Activated CD4-positive, alpha-beta T cell treated with anti-CD3 and anti-CD28 coated beads for 1 hour (primary cell): ENCODE measurements around the gene CTAGE8.
"Not testable (repeated sequence)": the region's sequence is repeated elsewhere in the genome, so short reads cannot be mapped to it uniquely, and the experiment has no call there.

Experiments used
- DNase-seq: peaks from one replicate; pipeline ENCODE4 v3.0.0-alpha.2; 2020

The CTAGE8 gene, protein sequence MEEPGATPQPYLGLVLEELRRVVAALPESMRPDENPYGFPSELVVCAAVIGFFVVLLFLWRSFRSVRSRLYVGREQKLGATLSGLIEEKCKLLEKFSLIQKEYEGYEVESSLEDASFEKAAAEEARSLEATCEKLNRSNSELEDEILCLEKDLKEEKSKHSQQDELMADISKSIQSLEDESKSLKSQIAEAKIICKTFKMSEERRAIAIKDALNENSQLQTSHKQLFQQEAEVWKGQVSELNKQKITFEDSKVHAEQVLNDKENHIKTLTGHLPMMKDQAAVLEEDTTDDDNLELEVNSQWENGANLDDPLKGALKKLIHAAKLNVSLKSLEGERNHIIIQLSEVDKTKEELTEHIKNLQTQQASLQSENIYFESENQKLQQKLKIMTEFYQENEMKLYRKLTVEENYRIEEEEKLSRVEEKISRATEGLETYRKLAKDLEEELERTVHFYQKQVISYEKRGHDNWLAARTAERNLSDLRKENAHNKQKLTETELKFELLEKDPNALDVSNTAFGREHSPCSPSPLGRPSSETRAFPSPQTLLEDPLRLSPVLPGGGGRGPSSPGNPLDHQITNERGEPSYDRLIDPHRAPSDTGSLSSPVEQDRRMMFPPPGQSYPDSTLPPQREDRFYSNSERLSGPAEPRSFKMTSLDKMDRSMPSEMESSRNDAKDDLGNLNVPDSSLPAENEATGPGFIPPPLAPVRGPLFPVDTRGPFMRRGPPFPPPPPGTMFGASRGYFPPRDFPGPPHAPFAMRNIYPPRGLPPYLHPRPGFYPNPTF

DNA sequence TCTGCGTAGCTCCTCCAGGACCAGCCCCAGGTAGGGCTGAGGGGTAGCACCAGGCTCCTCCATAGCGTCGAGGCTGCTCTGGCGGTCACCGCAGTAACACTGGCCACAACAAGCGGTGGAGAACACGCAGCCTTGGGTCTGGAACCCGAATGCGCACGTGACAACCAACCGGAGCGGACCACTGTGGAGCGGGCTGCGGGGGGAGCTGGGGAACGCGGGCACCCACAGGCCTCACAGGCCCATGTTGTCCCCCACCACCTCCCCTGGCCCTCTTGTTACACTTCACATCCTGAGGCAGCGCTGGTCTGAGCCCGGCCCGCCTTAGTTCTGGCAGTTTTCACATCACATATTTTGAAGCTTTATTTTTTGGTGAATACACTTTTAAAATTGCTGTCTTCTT is at the start of gene CTAGE8:
Gene CTAGE8, minus strand, starts transcription at position 101 of the 400 bp plus-strand sequence. Its CDS starts 38 bp downstream, at position 63.
- not testable (repeated sequence) for DNase-seq

- not testable (repeated sequence) for DNase-seq
Observed at GRCh38 chr7:144317537-144317936, 48.4 kb upstream of the CTAGE8 start.

GRCh38 chr7:144311872-144312469 is 42.9 kb upstream of the CTAGE8 start, which contains the start of gene OR2A1:
Gene OR2A1, plus strand, starts transcription at chr7:144312419. Its CDS starts 5,706 bp downstream, at chr7:144318125.
- not testable (repeated sequence) for DNase-seq

DNA sequence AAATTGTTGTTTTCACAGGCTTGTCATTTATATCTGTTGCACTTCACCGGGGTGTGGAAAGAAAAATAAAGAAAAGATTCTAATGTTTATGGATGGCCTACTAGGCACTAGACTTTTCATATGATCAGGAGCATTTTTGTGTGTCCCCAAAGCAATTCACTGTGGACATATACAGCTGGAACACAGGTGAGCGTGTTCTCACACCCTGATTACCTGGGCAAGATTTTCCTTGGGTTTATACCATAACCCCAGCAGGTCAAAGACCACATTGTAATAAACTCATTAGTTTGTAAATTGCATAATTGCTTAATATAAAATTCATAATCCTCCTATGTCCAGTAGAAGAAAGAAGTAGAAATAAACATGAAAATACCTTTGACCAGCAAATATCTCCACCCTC is 42.1 kb upstream of the CTAGE8 start:
- not testable (repeated sequence) for DNase-seq

GRCh38 chr7:144309702-144310101 is 40.6 kb upstream of the CTAGE8 start:
- DNase-seq = not testable (repeated sequence)

DNA sequence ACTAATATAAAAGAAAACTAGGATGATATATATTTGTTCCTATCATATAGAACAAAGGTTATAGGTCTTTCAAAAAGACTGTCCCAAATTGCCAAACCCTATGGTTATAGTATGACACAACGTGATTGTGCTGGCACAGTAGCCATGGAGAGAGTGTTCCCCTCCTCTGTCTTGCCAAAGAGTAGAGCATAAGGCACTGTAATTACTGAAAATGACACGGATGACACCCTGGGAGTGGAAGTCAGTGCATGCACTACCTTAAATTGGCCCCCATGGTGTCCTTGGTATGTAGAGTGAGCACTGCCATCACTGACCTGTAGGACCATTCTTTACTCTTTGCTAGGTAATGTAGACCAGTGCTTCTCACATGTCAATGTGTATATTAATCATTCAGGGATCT is 36.1 kb upstream of the CTAGE8 start:
- not testable (repeated sequence) for DNase-seq

DNA sequence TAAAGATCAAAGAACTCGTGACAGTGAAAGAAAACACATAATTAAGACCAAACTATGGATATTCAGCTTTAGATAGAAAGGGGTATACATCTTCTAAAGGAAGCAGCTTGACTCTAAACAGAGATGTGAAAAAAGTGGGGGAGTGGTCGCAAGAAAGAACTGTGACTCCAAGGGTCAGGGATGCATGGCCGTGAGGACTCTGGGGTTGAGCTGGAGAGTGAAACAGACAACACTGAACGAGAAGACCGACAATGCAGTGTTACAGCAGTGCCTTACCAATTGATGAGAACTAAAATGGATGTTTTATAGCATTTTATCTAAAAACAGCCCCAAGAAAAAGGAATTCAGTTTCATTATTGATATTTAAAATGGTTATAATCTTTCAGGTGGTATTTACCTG is 34.5 kb upstream of the CTAGE8 start:
- not testable (repeated sequence) for DNase-seq

DNA sequence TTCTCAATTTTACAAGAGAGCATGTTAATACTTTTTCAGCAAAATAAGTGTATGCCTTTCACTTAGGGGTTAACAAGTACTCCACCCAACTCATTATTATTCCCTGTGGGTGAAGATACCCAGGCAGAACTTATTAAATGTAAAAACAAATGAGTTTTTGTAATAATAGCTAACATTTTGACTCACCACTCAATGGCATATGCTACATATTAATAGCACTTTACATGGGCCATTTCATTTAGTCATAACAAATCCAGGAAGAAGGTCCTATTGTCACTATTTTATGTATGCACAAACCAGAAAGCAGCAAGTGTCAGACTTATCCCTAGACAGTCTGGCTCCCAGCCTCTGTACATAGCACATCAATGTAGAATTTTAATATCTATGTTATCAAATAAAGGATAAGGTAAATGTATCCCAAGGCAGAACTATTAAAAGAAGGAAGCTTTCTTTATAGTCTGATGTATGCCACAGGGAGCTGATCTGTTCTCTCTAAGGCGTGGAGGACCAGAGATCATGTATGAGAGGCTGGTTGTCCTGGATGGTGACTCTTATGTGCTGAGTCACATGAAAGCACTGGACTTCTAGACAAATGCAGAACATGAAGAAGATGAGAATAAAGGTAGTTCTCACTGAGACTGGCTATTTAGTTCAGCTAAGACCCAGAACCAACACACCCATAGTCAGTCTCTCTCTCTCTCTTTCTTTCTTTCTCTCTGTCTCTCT is 33.7 kb upstream of the CTAGE8 start:
- DNase-seq = not testable (repeated sequence)

GRCh38 chr7:144293794-144294499 is 24.9 kb upstream of the CTAGE8 start:
- DNase-seq = not testable (repeated sequence)

DNA sequence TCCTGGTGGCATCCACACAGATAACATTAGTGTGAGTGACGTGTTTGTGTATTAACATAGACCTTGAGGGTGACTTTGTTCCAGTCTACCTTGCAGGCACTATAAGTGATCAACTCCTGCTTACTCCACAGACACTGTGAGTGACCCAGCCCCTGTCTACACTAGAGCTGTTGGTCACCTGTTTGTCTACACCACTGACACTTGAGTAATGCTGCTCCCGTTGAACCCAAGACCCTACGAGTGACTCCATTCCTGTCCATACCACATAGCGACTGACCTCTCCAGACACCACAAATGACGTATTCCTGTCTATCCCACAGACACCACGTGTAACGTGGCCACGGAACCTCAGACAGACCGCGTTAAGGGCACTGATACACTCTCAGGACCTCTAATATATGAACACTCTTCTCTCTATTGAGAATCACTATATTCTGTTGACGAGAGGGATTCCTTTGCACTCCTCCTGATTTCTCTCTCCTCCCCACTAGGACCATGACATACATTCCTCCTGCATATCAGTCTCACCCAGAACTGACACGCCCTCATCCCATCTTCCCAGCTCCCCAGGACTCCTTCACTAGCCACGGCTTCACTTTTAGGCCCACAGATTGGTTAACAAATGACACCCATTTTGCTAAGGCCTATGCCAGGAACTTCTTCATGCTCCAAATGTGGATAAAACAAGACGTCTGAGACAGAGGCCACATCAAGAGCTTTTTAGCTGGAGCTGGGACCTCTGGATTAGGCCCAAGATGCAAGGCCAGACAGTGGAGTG is 23.5 kb upstream of the CTAGE8 start:
- not testable (repeated sequence) for DNase-seq

DNA sequence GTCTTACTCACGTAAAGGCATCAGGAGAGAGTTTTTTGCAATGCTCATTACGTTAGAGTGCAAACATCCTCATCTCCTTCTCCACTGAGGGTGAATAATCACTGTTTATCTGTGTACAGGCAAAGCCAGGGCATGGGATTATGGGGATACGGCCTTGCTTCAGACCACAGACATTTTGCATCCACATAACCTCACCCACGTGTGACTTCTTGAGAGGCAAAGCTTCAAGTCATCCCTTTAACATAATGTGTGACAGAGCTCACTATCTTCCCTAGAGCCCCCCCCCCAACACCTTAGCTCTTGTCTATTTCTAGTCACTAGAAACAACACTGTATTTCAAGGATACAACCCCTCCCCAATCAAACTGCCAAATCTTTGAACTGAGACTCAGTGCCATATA is 22.5 kb upstream of the CTAGE8 start:
- not testable (repeated sequence) for DNase-seq

DNA sequence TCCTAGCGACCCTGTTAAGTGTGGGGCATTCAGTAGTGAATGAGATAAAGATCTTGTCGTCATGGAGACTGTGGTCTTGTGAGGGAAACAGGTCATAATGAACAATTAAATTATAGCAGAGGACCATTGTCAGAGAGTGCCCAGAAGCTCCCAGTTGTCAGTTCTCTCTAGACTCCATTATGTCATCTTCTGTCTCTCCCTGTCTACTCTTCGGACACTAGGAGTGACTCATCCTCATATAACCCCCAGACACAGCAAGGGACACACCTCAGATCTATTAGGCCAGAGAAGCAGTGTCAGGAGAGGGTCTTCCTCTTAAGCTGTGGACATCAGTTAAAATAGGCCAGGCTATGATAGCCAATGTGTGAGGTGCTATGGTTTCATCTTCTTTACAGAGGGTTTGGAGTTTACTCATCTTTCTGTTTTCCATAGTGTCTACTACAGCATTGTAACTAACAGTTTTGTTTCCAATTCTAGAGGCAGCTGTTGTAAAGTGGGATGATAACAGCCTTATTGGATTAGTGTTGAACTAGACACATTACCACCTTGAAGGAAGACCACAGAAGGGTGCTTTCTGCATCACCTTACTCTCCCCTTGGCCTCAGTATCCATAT is 18.2 kb upstream of the CTAGE8 start:
- not testable (repeated sequence) for DNase-seq

DNA sequence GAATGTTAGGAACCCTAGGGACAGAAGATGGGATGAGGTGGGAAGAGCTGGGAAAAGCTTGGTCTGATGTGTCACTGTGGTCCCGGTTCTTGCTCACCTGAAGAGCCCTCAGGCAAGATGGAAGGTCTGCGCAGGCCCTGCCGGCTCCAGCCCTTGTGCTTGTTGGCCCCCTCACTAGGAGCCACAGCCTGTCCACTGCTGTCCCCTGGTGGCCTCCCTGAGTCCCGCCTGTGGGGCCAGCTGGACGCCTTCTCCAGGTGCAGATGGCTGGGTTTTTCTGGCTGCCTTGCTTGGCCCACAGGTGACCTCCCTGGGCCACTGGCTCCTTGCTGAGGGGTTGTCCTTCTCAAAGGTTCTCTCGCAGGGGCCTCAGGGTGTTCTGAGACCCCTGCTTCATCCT is 14.6 kb upstream of the CTAGE8 start:
- not testable (repeated sequence) for DNase-seq

- not testable (repeated sequence) for DNase-seq
Observed at GRCh38 chr7:144282490-144282889, 13.4 kb upstream of the CTAGE8 start.

- DNase-seq = not testable (repeated sequence)
Observed at GRCh38 chr7:144281981-144282380, 12.9 kb upstream of the CTAGE8 start.

DNA sequence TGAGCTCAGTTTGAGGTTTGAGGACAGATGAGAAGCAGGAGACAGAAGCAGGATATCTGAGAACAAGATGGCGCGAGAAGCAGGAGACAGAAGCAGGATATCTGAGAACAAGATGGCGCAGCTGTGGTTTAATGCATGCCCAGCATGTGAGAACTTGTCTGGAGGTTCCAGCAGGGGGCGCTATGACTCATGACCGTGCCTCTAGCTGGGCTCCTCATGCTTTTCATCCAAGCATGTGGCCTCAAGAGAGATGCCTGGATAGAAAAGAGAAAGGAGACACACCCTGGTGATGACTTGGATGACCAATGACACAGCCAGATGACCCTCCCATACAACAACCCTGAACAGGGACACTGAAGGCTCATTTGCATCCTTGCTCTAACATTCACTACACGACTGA is 10.9 kb upstream of the CTAGE8 start:
- not testable (repeated sequence) for DNase-seq

GRCh38 chr7:144275281-144275680 is 6.2 kb upstream of the CTAGE8 start:
- DNase-seq = not testable (repeated sequence)

DNA sequence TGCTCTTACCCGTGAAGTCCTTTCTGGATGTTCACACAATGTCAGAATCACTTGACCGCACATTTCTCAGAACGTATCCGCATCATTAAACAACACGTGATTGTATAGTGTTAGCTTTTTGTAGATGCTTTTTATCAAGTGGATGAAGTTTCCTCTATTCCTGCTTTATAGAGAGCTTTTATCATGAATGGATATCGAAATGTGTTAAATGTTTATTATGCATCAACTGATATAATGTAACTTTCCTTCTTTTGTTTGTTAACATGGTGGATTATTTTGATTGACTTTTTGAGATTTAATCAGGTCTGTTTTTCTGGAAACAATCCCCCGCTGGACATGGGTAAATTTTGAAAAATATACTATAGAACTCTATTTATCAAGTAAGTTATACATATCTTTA is 4.4 kb downstream of the CTAGE8 start, which contains the start of gene OR2A7:
Gene OR2A7, minus strand, starts transcription at position 101 of the 400 bp plus-strand sequence. CDS start 5,164 bp downstream, outside the sequence.
- DNase-seq = not testable (repeated sequence)

DNA sequence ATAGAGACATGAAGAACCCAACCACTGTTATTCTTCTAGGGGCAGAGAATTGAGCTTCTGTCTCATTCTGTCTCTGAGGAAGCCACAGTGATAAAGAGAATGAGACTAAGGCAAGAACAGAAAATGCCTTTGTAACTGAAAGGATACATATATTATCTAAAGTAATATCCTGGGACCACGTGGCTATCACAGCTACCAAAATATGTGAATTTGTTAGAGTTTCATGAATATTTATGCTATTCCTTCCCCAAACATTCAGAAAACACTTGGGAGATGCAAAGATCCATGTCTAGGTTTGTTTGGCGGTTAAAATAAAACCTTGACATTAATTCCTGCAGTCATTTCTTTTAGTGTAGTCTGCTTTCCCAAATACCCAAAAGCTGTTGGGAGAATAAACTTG is 7.0 kb downstream of the CTAGE8 start:
- DNase-seq = not testable (repeated sequence)

DNA sequence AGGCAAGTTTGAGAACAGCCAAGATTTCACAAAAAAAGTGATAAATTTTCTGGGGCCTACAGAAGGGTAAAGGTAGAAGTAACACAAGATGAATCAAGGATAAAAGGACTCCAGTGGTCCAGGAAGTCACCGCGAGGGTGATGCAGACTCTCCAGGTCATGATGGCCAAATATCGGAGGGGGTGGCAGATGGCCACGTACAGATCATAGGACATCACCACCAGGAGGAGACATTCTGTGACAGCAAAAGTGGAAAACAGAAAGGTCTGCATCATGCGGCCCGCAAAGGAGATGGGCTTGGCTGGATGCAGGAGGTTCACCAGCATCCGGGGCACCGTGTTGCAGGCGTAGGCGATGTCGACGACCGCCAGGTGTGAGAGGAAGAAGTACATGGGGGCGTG is 10.0 kb downstream of the CTAGE8 start:
- DNase-seq = not testable (repeated sequence)
